Neural cell (in vitro differentiated cells): ENCODE results near the gene CRYGN. TPM values are rescaled to one million over a fixed set of nuclear protein-coding genes. Genes with fewer than 3 reads are reported as not detected.

Experiments
- H2AFZ ChIP-seq: fragments of 200-600, 300-800 bp; sonication (generic), shearing (Covaris generic); 2 replicates; pipeline ENCODE4 v1.6.0; 2014; ENCODE audit warnings: low read depth, mild to moderate bottlenecking, antibody characterized with exemption, low read length, moderate library complexity
- H3F3A ChIP-seq: fragments of 200-600 bp; shearing (Covaris generic); 2 replicates; pipeline ENCODE4 v1.6.1; 2016; ENCODE audit warnings: mild to moderate bottlenecking, moderate library complexity, mixed read lengths, antibody characterized with exemption, low read length; ENCODE audit not compliant: insufficient read depth, poor library complexity, severe bottlenecking
- H3K27ac ChIP-seq: fragments of 200-600, 300-800 bp; sonication (generic), shearing (Covaris generic); 2 replicates; pipeline ENCODE4 v1.5.1; 2014; ENCODE audit warnings: mild to moderate bottlenecking, low read length, moderate library complexity
- H3K27me3 ChIP-seq: fragments of 300-800, 200-600 bp; sonication (generic), shearing (Covaris generic); 2 replicates; pipeline ENCODE4 v1.6.0; 2014; ENCODE audit warnings: mild to moderate bottlenecking, low read depth, low read length, moderate library complexity; ENCODE audit not compliant: insufficient read depth
- H3K36me3 ChIP-seq: fragments of 300-800, 200-600 bp; sonication (generic), shearing (Covaris generic); 2 replicates; pipeline ENCODE4 v1.5.1; 2014; ENCODE audit warnings: mild to moderate bottlenecking, antibody characterized with exemption, low read length, moderate library complexity; ENCODE audit not compliant: insufficient read depth
- H3K4me2 ChIP-seq: fragments of 300-800, 200-600 bp; sonication (generic), shearing (Covaris generic); 2 replicates; pipeline ENCODE4 v1.6.0; 2014; ENCODE audit warnings: mild to moderate bottlenecking, low read length
- H3K4me3 ChIP-seq: fragments of 300-800, 200-600 bp; sonication (generic), shearing (Covaris generic); 2 replicates; pipeline ENCODE4 v1.5.1; 2014; ENCODE audit warnings: mild to moderate bottlenecking, low read length, moderate library complexity
- H3K79me2 ChIP-seq: fragments of 200-600 bp; shearing (Covaris generic); replicated peaks from 2 replicates; pipeline ENCODE4 v1.6.0; 2014; ENCODE audit warnings: mild to moderate bottlenecking, low read length, moderate library complexity; ENCODE audit not compliant: insufficient read depth
- H3K9ac ChIP-seq: fragments of 300-800, 200-600 bp; sonication (generic), shearing (Covaris generic); 2 replicates; pipeline ENCODE4 v1.6.1; 2016; ENCODE audit warnings: mild to moderate bottlenecking, low read length, mixed read lengths
- H3K9me2 ChIP-seq: fragments of 200-600 bp; shearing (Covaris generic); 2 replicates; pipeline ENCODE4 v1.6.1; 2016; ENCODE audit warnings: mild to moderate bottlenecking, low read length, mixed read lengths; ENCODE audit not compliant: insufficient read depth
- H3K9me3 ChIP-seq: fragments of 200-600, 300-800 bp; sonication (generic), shearing (Covaris generic); 2 replicates; pipeline ENCODE4 v1.6.1; 2016; ENCODE audit warnings: mild to moderate bottlenecking, mixed run types, low read length, moderate library complexity, mixed read lengths
- H4K20me1 ChIP-seq: fragments of 200-600 bp; shearing (Covaris generic); 2 replicates; pipeline ENCODE4 v1.6.1; 2016; ENCODE audit warnings: mild to moderate bottlenecking, mixed run types; ENCODE audit not compliant: insufficient read depth
- EP300 ChIP-seq: fragments of 450-650 bp; conservative IDR thresholded peaks from 2 replicates; pipeline ENCODE4 v1.6.1; 2014; ENCODE audit warnings: antibody characterized with exemption, mild to moderate bottlenecking, moderate library complexity; ENCODE audit not compliant: poor library complexity, severe bottlenecking
- EZH2 ChIP-seq: fragments of 200-600, 300-800 bp; shearing (Covaris generic), sonication (generic); IDR thresholded peaks from 2 replicates; pipeline ENCODE4 v1.6.1; 2014; ENCODE audit warnings: antibody characterized with exemption, low read length, borderline replicate concordance, mild to moderate bottlenecking; ENCODE audit not compliant: insufficient read depth, poor library complexity, severe bottlenecking
- MXI1 ChIP-seq: fragments of 450-650 bp; conservative IDR thresholded peaks from 2 replicates; pipeline ENCODE4 v1.6.1; 2014; ENCODE audit warnings: antibody characterized with exemption, mild to moderate bottlenecking; ENCODE audit not compliant: poor library complexity, severe bottlenecking
- POLR2AphosphoS5 ChIP-seq: IDR thresholded peaks from 2 replicates; pipeline ENCODE4 v1.6.1; 2012
- RAD21 ChIP-seq: fragments of 450-650 bp; conservative IDR thresholded peaks from 2 replicates; pipeline ENCODE4 v1.6.1; 2014; ENCODE audit warnings: antibody characterized with exemption, mild to moderate bottlenecking, moderate library complexity
- SMC3 ChIP-seq: fragments of 450-650 bp; conservative IDR thresholded peaks from 2 replicates; pipeline ENCODE4 v1.6.1; 2014; ENCODE audit warnings: antibody characterized with exemption, mild to moderate bottlenecking, moderate library complexity; ENCODE audit not compliant: poor library complexity
- TAF1 ChIP-seq: IDR thresholded peaks from 2 replicates; pipeline ENCODE4 v1.6.1; 2012; ENCODE audit warnings: low read depth
- polyA plus RNA-seq: library from polyadenylated mRNA; depleted of rRNA; stranded (reverse); fragments of >200 nt; gene quantifications from 2 replicates; pipeline ENCODE4 v1.2.3, GENCODE V29; 2014
- TF ChIP-seq, protein P1 (sequence below): IDR thresholded peaks from 2 replicates; pipeline ENCODE4 v1.6.1; 2012; ENCODE audit warnings: borderline replicate concordance
- TF ChIP-seq, protein P2 (sequence below): fragments of 450-650 bp; IDR thresholded peaks from 2 replicates; pipeline ENCODE4 v1.5.1; 2014; ENCODE audit warnings: antibody characterized with exemption, mild to moderate bottlenecking, moderate library complexity; ENCODE audit not compliant: poor library complexity, severe bottlenecking

The CRYGN gene
- polyA plus RNA-seq, 1 donor from 2014 or later: not detected

DNA sequence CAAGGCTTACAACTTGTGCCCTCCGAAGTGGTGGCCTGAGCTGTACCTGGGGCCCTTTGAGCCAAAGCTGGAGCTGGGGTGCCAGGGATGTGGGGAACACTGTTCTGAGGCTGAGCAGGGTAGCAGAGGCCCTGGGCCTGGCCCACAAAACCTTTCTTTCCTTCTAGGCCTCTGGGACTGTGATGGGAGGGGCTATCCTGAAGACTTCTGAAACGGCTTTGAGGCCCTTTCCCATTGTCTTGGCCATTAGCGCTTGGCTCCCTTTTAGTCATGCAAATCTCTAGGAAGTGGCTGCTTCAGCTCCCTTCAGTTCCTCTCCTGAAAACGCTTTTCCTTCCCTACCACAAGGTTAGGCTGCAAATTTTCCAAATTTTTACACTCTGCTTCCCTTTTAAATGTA, 16.8 kb upstream of the CRYGN start:
- H3K9ac ChIP-seq: no peak overlapping the region
- H2AFZ ChIP-seq: no peak overlapping the region
- H3K4me2 ChIP-seq: no peak overlapping the region
- H4K20me1 ChIP-seq: no peaks in the 10 kb centered on the region
- H3K4me3 ChIP-seq: no peak overlapping the region
- H3K27ac ChIP-seq: no peak overlapping the region
- no peaks in the 10 kb centered on the region for H3K9me2 ChIP-seq
- no peaks in the 10 kb centered on the region for H3K79me2 ChIP-seq
- H3K9me3 ChIP-seq: no peaks in the 10 kb centered on the region
- H3K36me3 ChIP-seq: no peaks in the 10 kb centered on the region
- no peaks in the 10 kb centered on the region for H3K27me3 ChIP-seq
- TF ChIP-seq SMC3 (no peak), EP300 (no peak), EZH2 (no peak), TAF1 (no peak), RAD21 (no peak), POLR2AphosphoS5 (no peak), MXI1 (no peak)
- TF ChIP-seq, protein P1, sequence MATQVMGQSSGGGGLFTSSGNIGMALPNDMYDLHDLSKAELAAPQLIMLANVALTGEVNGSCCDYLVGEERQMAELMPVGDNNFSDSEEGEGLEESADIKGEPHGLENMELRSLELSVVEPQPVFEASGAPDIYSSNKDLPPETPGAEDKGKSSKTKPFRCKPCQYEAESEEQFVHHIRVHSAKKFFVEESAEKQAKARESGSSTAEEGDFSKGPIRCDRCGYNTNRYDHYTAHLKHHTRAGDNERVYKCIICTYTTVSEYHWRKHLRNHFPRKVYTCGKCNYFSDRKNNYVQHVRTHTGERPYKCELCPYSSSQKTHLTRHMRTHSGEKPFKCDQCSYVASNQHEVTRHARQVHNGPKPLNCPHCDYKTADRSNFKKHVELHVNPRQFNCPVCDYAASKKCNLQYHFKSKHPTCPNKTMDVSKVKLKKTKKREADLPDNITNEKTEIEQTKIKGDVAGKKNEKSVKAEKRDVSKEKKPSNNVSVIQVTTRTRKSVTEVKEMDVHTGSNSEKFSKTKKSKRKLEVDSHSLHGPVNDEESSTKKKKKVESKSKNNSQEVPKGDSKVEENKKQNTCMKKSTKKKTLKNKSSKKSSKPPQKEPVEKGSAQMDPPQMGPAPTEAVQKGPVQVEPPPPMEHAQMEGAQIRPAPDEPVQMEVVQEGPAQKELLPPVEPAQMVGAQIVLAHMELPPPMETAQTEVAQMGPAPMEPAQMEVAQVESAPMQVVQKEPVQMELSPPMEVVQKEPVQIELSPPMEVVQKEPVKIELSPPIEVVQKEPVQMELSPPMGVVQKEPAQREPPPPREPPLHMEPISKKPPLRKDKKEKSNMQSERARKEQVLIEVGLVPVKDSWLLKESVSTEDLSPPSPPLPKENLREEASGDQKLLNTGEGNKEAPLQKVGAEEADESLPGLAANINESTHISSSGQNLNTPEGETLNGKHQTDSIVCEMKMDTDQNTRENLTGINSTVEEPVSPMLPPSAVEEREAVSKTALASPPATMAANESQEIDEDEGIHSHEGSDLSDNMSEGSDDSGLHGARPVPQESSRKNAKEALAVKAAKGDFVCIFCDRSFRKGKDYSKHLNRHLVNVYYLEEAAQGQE: no peak
- TF ChIP-seq, protein P2, sequence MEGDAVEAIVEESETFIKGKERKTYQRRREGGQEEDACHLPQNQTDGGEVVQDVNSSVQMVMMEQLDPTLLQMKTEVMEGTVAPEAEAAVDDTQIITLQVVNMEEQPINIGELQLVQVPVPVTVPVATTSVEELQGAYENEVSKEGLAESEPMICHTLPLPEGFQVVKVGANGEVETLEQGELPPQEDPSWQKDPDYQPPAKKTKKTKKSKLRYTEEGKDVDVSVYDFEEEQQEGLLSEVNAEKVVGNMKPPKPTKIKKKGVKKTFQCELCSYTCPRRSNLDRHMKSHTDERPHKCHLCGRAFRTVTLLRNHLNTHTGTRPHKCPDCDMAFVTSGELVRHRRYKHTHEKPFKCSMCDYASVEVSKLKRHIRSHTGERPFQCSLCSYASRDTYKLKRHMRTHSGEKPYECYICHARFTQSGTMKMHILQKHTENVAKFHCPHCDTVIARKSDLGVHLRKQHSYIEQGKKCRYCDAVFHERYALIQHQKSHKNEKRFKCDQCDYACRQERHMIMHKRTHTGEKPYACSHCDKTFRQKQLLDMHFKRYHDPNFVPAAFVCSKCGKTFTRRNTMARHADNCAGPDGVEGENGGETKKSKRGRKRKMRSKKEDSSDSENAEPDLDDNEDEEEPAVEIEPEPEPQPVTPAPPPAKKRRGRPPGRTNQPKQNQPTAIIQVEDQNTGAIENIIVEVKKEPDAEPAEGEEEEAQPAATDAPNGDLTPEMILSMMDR: no peak
- H3F3A ChIP-seq: no peaks in the 10 kb centered on the region

DNA sequence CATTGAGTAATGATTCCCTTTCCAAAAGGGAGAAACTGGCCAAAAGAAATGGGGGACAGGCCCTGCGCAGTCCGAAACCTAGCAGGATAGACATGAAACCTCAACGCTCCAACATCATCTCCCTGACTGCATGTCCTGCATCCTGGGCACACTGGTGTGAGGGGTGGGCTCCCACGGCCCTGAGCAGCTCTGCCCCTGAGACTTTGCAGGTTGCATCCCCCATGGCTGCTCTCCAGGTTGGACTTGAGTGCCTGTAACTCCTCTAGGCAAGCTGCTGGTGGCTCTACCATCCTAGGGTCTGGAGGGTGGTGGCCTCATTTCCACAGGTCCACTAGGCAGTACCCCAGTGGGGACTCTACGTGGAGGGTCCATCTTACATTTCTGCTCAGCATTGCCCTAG, 16.3 kb upstream of the CRYGN start:
- no peaks in the 10 kb centered on the region for H3K9me3 ChIP-seq
- TF ChIP-seq, protein P1: no peak
- no peak for TF ChIP-seq TAF1
- H3K36me3 ChIP-seq: no peaks in the 10 kb centered on the region
- no peaks in the 10 kb centered on the region for H3F3A ChIP-seq
- H4K20me1 ChIP-seq: no peaks in the 10 kb centered on the region
- H3K27me3 ChIP-seq: no peaks in the 10 kb centered on the region
- H3K4me3 ChIP-seq: no peak overlapping the region
- no peak overlapping the region for H3K27ac ChIP-seq
- H3K4me2 ChIP-seq: no peak overlapping the region
- no peaks in the 10 kb centered on the region for H3K9me2 ChIP-seq
- no peak overlapping the region for H2AFZ ChIP-seq
- no peak overlapping the region for H3K9ac ChIP-seq
- no peaks in the 10 kb centered on the region for H3K79me2 ChIP-seq
